Brain microvascular endothelial cell (primary cell): ENCODE measurements around the gene PPIB.

ENCODE experiments used
- DNase-seq: peaks from one replicate; pipeline ENCODE4 v3.0.0-alpha.2; 2020
- H3K27ac ChIP-seq: fragments of 250-450 bp; sonication (Bioruptor Pico); 2 replicates; pipeline ENCODE4 v1.5.1; 2020; ENCODE audit warnings: mild to moderate bottlenecking, moderate library complexity
- H3K27me3 ChIP-seq: fragments of 250-450 bp; sonication (Bioruptor Pico); replicated peaks from 2 replicates; pipeline ENCODE4 v1.5.1; 2020; ENCODE audit warnings: mild to moderate bottlenecking
- H3K36me3 ChIP-seq: fragments of 250-450 bp; sonication (Bioruptor Pico); replicated peaks from 2 replicates; pipeline ENCODE4 v1.5.1; 2020; ENCODE audit warnings: mild to moderate bottlenecking
- H3K4me3 ChIP-seq: 2 replicates; pipeline ENCODE4 v1.5.1; 2011; ENCODE audit warnings: low read depth, mild to moderate bottlenecking, control low read depth, low read length, moderate library complexity
- CTCF ChIP-seq: IDR thresholded peaks from 2 replicates; pipeline ENCODE4 v1.5.1; 2011; ENCODE audit warnings: low read depth, mild to moderate bottlenecking, moderate library complexity, low read length, control low read depth, inconsistent platforms; ENCODE audit errors: missing control alignments
- in situ Hi-C: cut with HindIII; loops from 2 replicates; pipeline ENCODE4 v1.10.0; 2017; ENCODE audit warnings: low sequenced_read_pairs, low pct_ligation_motif_present

The PPIB gene

GRCh38 chr15:64193971-64194370, 31.1 kb upstream of the PPIB start:
- Histone ChIP-seq H3K4me3 (no peak overlapping the region), H3K36me3 (peaks cover 3% of the 10 kb centered on the region), H3K27ac (no peak overlapping the region), H3K27me3 (no peaks in the 10 kb centered on the region)
- TF ChIP-seq CTCF = no peak
- in situ Hi-C loops = no loop called here
- no peak for DNase-seq

- TF ChIP-seq CTCF = no peak
- no peak overlapping the region for H3K27ac ChIP-seq
- peaks cover 3% of the 10 kb centered on the region for H3K36me3 ChIP-seq
- H3K27me3 ChIP-seq = no peaks in the 10 kb centered on the region
- H3K4me3 ChIP-seq = no peak overlapping the region
- in situ Hi-C loops = no loop called here
- no peak for DNase-seq
These were observed 29.4 kb upstream of the PPIB start for GRCh38 chr15:64191971-64192830.

GRCh38 chr15:64187396-64188191, 24.8 kb upstream of the PPIB start:
- TF ChIP-seq CTCF = no peak
- Histone ChIP-seq H3K27me3 (no peaks in the 10 kb centered on the region), H3K4me3 (no peak overlapping the region), H3K27ac (no peak overlapping the region), H3K36me3 (no peaks in the 10 kb centered on the region)
- in situ Hi-C loops = no loop called here
- DNase-seq = no peak

- Histone ChIP-seq H3K4me3 (no peak overlapping the region), H3K27ac (no peak overlapping the region), H3K36me3 (no peaks in the 10 kb centered on the region), H3K27me3 (no peaks in the 10 kb centered on the region)
- DNase-seq = no peak
- no peak for TF ChIP-seq CTCF
- in situ Hi-C loops = no loop called here
These were observed 22.5 kb upstream of the PPIB start for GRCh38 chr15:64185146-64185911.

- H3K27ac ChIP-seq = no peak overlapping the region
These were observed 20.1 kb upstream of the PPIB start for GRCh38 chr15:64182859-64183370.

More at GRCh38 chr15:64182859-64183370, 20.1 kb upstream of the PPIB start:
- no peak for DNase-seq
- TF ChIP-seq CTCF = no peak
- Histone ChIP-seq H3K27me3 (no peaks in the 10 kb centered on the region), H3K4me3 (no peak overlapping the region), H3K36me3 (peaks cover 9% of the 10 kb centered on the region)
- in situ Hi-C loops = no loop called here
